Neural crest cell (in vitro differentiated cells): Measurements from ENCODE around the gene RRAGB. TPM values are rescaled to one million over a fixed set of nuclear protein-coding genes. Genes with fewer than 3 reads are reported as not detected.

Source experiments
- DNase-seq: peaks from one replicate; pipeline ENCODE4 v3.0.0; 2021; ENCODE audit warnings: low read depth, mixed read lengths, low spot score
- H3K27ac Mint-ChIP-seq: one replicate; pipeline ENCODE4 v1.8.0; 2021; ENCODE audit warnings: mild to moderate bottlenecking, mixed read lengths; ENCODE audit not compliant: unreplicated experiment
- H3K27me3 Mint-ChIP-seq: 2 replicates; pipeline ENCODE4 v1.8.0; 2021; ENCODE audit warnings: low read depth, mild to moderate bottlenecking, mixed read lengths
- H3K36me3 Mint-ChIP-seq: 2 replicates; pipeline ENCODE4 v1.8.0; 2021; ENCODE audit warnings: low read depth, mild to moderate bottlenecking, mixed read lengths
- H3K4me1 Mint-ChIP-seq: 2 replicates; pipeline ENCODE4 v1.8.0; 2021; ENCODE audit warnings: mixed read lengths
- H3K4me3 Mint-ChIP-seq: one replicate; pipeline ENCODE4 v1.8.0; 2021; ENCODE audit warnings: mild to moderate bottlenecking, mixed read lengths
- H3K9me3 Mint-ChIP-seq: 2 replicates; pipeline ENCODE4 v1.8.0; 2021; ENCODE audit warnings: mixed read lengths
- CTCF ChIP-seq: fragments of 200-600 bp; sonication (generic); conservative IDR thresholded peaks from 2 replicates; pipeline ENCODE4 v1.5.0; 2021; ENCODE audit warnings: antibody characterized with exemption, mild to moderate bottlenecking
- total RNA-seq: library from RNA; stranded (reverse); gene quantifications from 2 replicates; pipeline ENCODE4 v1.2.1, GENCODE V29; 2021

RRAGB gene
- total RNA-seq, 1 donor from 2014 or later = 13.9 TPM

DNA sequence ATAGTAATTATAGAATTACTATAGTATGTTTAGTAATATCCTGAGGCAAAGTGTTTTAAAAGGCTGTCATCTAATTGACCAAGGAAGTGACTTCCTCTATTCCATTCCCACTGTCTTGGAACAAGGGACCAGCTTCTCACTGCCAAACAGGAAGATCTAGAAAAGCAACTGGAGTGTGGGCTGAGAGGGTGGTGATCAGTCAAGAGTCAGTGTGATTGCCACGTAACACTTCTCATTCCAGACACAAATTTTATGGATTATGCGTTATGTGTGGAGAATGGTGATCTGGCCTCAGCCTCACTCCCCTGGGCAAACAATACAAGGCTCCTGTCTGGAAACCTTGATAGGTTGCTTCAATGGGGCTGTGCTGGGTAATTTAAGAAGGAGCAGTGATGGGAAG is 60.0 kb downstream of the RRAGB start:
- Mint-ChIP-seq H3K4me3 (no peak overlapping the region), H3K27ac (no peak overlapping the region), H3K36me3 (peaks cover 18% of the 10 kb centered on the region), H3K27me3 (no peaks in the 10 kb centered on the region), H3K4me1 (no peaks in the 10 kb centered on the region), H3K9me3 (peaks cover 15% of the 10 kb centered on the region)
- DNase-seq = no peak
- no peak for TF ChIP-seq CTCF

GRCh38 chrX:55778322-55778721 is 60.8 kb downstream of the RRAGB start:
- Mint-ChIP-seq H3K4me1 (no peaks in the 10 kb centered on the region), H3K9me3 (peaks cover 12% of the 10 kb centered on the region), H3K4me3 (no peak overlapping the region), H3K36me3 (peaks cover 14% of the 10 kb centered on the region), H3K27me3 (no peaks in the 10 kb centered on the region), H3K27ac (no peak overlapping the region)
- DNase-seq = no peak
- TF ChIP-seq CTCF = no peak

- no peak overlapping the region for H3K4me3 Mint-ChIP-seq
- H3K27me3 Mint-ChIP-seq = no peaks in the 10 kb centered on the region
- DNase-seq = no peak
- TF ChIP-seq CTCF = no peak
- peaks cover 4% of the 10 kb centered on the region for H3K9me3 Mint-ChIP-seq
- H3K4me1 Mint-ChIP-seq = no peaks in the 10 kb centered on the region
- H3K36me3 Mint-ChIP-seq = peaks cover 5% of the 10 kb centered on the region
- no peak overlapping the region for H3K27ac Mint-ChIP-seq
Measured at GRCh38 chrX:55783723-55784122, 66.2 kb downstream of the RRAGB start.

DNA sequence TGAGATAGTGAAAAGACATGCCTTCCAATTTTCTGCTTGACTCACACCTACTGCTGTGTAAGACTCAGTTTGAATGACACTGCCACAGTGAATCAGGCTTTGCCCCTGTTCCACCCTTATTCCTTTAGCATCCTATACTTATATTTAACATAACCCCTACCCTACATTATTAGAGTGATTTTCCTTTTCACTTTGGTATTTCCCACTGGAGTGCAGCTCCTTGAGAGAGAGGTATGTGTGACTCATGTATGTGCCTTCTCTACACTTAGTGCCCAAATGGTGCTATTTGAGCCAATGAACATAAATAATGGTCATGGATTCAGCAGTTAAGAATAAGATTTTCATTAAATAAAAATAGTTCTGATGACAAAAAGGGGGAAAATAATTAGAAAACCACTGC is 69.5 kb downstream of the RRAGB start:
- Mint-ChIP-seq H3K4me1 (no peaks in the 10 kb centered on the region), H3K27ac (no peak overlapping the region), H3K9me3 (no peaks in the 10 kb centered on the region), H3K36me3 (peaks cover 5% of the 10 kb centered on the region), H3K4me3 (no peak overlapping the region), H3K27me3 (no peaks in the 10 kb centered on the region)
- no peak for TF ChIP-seq CTCF
- DNase-seq = no peak

- no peak overlapping the region for H3K27ac Mint-ChIP-seq
- H3K27me3 Mint-ChIP-seq = no peaks in the 10 kb centered on the region
- H3K4me3 Mint-ChIP-seq = no peak overlapping the region
- peaks cover 10% of the 10 kb centered on the region for H3K36me3 Mint-ChIP-seq
- no peak for DNase-seq
- H3K4me1 Mint-ChIP-seq = no peaks in the 10 kb centered on the region
- no peak for TF ChIP-seq CTCF
- no peaks in the 10 kb centered on the region for H3K9me3 Mint-ChIP-seq
Measured at GRCh38 chrX:55787727-55788126, 70.2 kb downstream of the RRAGB start.

DNA sequence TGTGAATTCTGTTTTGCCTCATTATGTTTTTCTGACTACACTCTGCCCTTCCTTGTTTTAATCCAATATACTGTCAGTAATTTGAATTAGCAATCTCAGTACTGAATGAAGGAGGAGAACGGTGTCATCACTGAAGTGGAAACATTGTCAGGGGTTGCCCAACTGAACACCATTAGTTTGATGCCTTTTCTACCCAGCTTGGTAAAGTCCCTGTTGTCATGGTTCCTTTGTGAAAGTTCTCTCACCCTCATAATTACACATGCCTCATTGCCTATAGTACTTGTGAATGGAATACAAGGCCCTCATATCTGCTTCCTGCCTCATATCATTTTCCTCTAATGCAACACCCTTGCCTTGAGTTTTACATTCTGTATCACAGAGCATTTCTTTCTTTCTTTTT is 76.9 kb downstream of the RRAGB start:
- DNase-seq = no peak
- H3K36me3 Mint-ChIP-seq = peaks cover 5% of the 10 kb centered on the region
- no peak overlapping the region for H3K4me3 Mint-ChIP-seq
- H3K4me1 Mint-ChIP-seq = no peaks in the 10 kb centered on the region
- H3K9me3 Mint-ChIP-seq = peaks cover 6% of the 10 kb centered on the region
- H3K27me3 Mint-ChIP-seq = no peaks in the 10 kb centered on the region
- no peak overlapping the region for H3K27ac Mint-ChIP-seq
- no peak for TF ChIP-seq CTCF
